Heart left ventricle (tissue), 13 donors: ENCODE data around the gene OLFML2A.

Experiments used
- POLR2A ChIP-seq, 2 donors: fragments of 450-650 bp; IDR thresholded peaks; one replicate each; pipeline ENCODE4 v1.6.1; 2017; ENCODE audit warnings: antibody characterized with exemption in 2 of 2, mild to moderate bottlenecking in 2 of 2, moderate library complexity in 2 of 2
- TF ChIP-seq, protein P1 (sequence below), 12 donors: fragments of 200-600 bp; sonication (generic) in 4 of 12; IDR thresholded peaks; one replicate each; pipeline versions ENCODE4 v1.5.0 to v1.8.0; 2018 to 2022; ENCODE audit warnings: antibody characterized with exemption in 12 of 12, mild to moderate bottlenecking in 5 of 12
- donor health status: ischemic (EF 13 %, LVEDD 7.1; RV severe dilation, severe dysfunction).
- donor health status: DM: no; HTN: yes; CAD: no.
- donor health status: DM: no; HTN: no; CAD: no.
- donor health status: ischemic (EF 25% LVEDD 6.9; RV normal size, moderate dysfunction).
- donor health status: ischemic (EF 25% LVEDD 5.7; RV mildly dilated, moderate dysfunction).
- donor health status: ischemic (EF 35%, LVEDD 5.7; RV mildly dilated, moderate dysfunction).
- donor health status: nonischemic (EF 11% LVEDD 7.7; RV severe dilation, severe dysfunction).
- donor health status: DM: yes; HTN: yes; CAD: no.
- donor health status: PGD.
- donor health status: ischemic (EF 29% LVEDD 5.4; RV normal size, mild dysfunction).
- donor health status: nonischemic (EF 23%, LVEDD 6.1; RV moderate dilation, normal function).

- TF ChIP-seq, protein P1, sequence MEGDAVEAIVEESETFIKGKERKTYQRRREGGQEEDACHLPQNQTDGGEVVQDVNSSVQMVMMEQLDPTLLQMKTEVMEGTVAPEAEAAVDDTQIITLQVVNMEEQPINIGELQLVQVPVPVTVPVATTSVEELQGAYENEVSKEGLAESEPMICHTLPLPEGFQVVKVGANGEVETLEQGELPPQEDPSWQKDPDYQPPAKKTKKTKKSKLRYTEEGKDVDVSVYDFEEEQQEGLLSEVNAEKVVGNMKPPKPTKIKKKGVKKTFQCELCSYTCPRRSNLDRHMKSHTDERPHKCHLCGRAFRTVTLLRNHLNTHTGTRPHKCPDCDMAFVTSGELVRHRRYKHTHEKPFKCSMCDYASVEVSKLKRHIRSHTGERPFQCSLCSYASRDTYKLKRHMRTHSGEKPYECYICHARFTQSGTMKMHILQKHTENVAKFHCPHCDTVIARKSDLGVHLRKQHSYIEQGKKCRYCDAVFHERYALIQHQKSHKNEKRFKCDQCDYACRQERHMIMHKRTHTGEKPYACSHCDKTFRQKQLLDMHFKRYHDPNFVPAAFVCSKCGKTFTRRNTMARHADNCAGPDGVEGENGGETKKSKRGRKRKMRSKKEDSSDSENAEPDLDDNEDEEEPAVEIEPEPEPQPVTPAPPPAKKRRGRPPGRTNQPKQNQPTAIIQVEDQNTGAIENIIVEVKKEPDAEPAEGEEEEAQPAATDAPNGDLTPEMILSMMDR (IDR thresholded peaks at IDR 0.05), result no peak
- TF ChIP-seq POLR2A (IDR thresholded peaks at IDR 0.05), result no peak
These were observed 14.3 kb upstream of the OLFML2A start for GRCh38 chr9:124762633-124763032.
